Mesenchymal stem cell (in vitro differentiated cells and primary cell): Measurements from ENCODE around the gene SEMA6C.

Source experiments
- DNase-seq: peaks from one replicate; pipeline ENCODE4 v3.0.0-alpha.2; 2013
- H2AFZ ChIP-seq: one replicate; pipeline ENCODE4 v1.6.1; 2013; ENCODE audit warnings: low read depth, mild to moderate bottlenecking, control low read depth, inconsistent platforms, low read length, moderate library complexity
- H2AK5ac ChIP-seq: 2 replicates; pipeline ENCODE4 v1.6.1; 2013; ENCODE audit warnings: low read length, moderate library complexity, mild to moderate bottlenecking, inconsistent platforms; ENCODE audit not compliant: severe bottlenecking
- H2BK120ac ChIP-seq: one replicate; pipeline ENCODE4 v1.6.1; 2013; ENCODE audit warnings: low read depth, mild to moderate bottlenecking, inconsistent platforms, low read length, moderate library complexity
- H2BK12ac ChIP-seq, 2 experiments: one replicate each; pipeline ENCODE4 v1.6.1; 2013; ENCODE audit warnings: inconsistent platforms in 2 of 2, low read length in 2 of 2, mild to moderate bottlenecking in 2 of 2, moderate library complexity in 2 of 2, control low read depth in 1 of 2
- H2BK15ac ChIP-seq: one replicate; pipeline ENCODE4 v1.6.1; 2013; ENCODE audit warnings: mild to moderate bottlenecking, low read depth, inconsistent platforms; ENCODE audit not compliant: poor library complexity, severe bottlenecking
- H2BK5ac ChIP-seq: 2 replicates; pipeline ENCODE4 v1.6.1; 2013; ENCODE audit warnings: low read depth, mild to moderate bottlenecking, low read length, control low read depth, inconsistent platforms; ENCODE audit not compliant: poor library complexity, severe bottlenecking
- H3K14ac ChIP-seq, 2 experiments: one replicate each; pipeline ENCODE4 v1.6.1; 2013; ENCODE audit warnings: inconsistent platforms in 2 of 2, low read length in 2 of 2, control low read depth in 1 of 2, mild to moderate bottlenecking in 1 of 2, moderate library complexity in 1 of 2
- H3K18ac ChIP-seq, 2 experiments: one replicate each; pipeline ENCODE4 v1.6.1; 2013; ENCODE audit warnings: inconsistent platforms in 2 of 2, low read length in 2 of 2, control low read depth in 1 of 2, low read depth in 1 of 2, mild to moderate bottlenecking in 1 of 2
- H3K23ac ChIP-seq, 2 experiments: one replicate each; pipeline ENCODE4 v1.6.1; 2013; ENCODE audit warnings: inconsistent platforms in 2 of 2, low read length in 2 of 2, mild to moderate bottlenecking in 2 of 2, moderate library complexity in 2 of 2, control low read depth in 1 of 2
- H3K27ac ChIP-seq: 2 replicates; pipeline ENCODE4 v1.5.1; 2013; ENCODE audit warnings: mild to moderate bottlenecking, moderate library complexity, low read length, control low read depth, inconsistent platforms; ENCODE audit not compliant: poor library complexity, severe bottlenecking
- H3K27me3 ChIP-seq, 2 experiments: 2 replicates each; pipeline versions ENCODE4 v1.6.1 to v1.7.0; 2013; ENCODE audit warnings: low read length in 2 of 2, mild to moderate bottlenecking in 2 of 2, moderate library complexity in 2 of 2, control low read depth in 1 of 2, inconsistent platforms in 1 of 2; ENCODE audit not compliant: control insufficient read depth in 1 of 2, insufficient read depth in 1 of 2
- H3K36me3 ChIP-seq, 2 experiments: 2 replicates each; pipeline versions ENCODE4 v1.6.1 to v1.7.0; 2013; ENCODE audit warnings: low read length in 2 of 2, control low read depth in 1 of 2, inconsistent platforms in 1 of 2, low read depth in 1 of 2, mild to moderate bottlenecking in 1 of 2; ENCODE audit not compliant: insufficient read depth in 2 of 2, control insufficient read depth in 1 of 2
- H3K4ac ChIP-seq, 2 experiments: one replicate each; pipeline ENCODE4 v1.6.1; 2013; ENCODE audit warnings: inconsistent platforms in 2 of 2, low read length in 2 of 2, mild to moderate bottlenecking in 2 of 2, moderate library complexity in 2 of 2, control low read depth in 1 of 2, low read depth in 1 of 2
- H3K4me1 ChIP-seq: 2 replicates; pipeline ENCODE4 v1.6.1; 2013; ENCODE audit warnings: low read depth, low read length, control low read depth; ENCODE audit not compliant: control insufficient read depth, insufficient read depth
- H3K4me2 ChIP-seq: 2 replicates; pipeline ENCODE4 v1.6.1; 2013; ENCODE audit warnings: low read length, mild to moderate bottlenecking, inconsistent platforms; ENCODE audit not compliant: poor library complexity, severe bottlenecking
- H3K4me3 ChIP-seq, 2 experiments: 2 replicates each; pipeline versions ENCODE4 v1.5.1 to v1.7.0; 2013; ENCODE audit warnings: low read length in 2 of 2, mild to moderate bottlenecking in 2 of 2, control low read depth in 1 of 2, low read depth in 1 of 2; ENCODE audit not compliant: insufficient read depth in 1 of 2
- H3K79me1 ChIP-seq: replicated peaks from 2 replicates; pipeline ENCODE4 v1.6.1; 2013; ENCODE audit warnings: mild to moderate bottlenecking, control low read depth, low read length, inconsistent platforms; ENCODE audit not compliant: poor library complexity, severe bottlenecking
- H3K9ac ChIP-seq: 2 replicates; pipeline ENCODE4 v1.7.0; 2013; ENCODE audit warnings: mild to moderate bottlenecking, low read length, moderate library complexity
- H3K9me3 ChIP-seq: 2 replicates; pipeline ENCODE4 v1.7.0; 2013; ENCODE audit warnings: mild to moderate bottlenecking, low read length; ENCODE audit not compliant: control insufficient read depth
- H4K8ac ChIP-seq: one replicate; pipeline ENCODE4 v1.6.1; 2013; ENCODE audit warnings: inconsistent platforms, mild to moderate bottlenecking, low read length, moderate library complexity
- H4K91ac ChIP-seq: one replicate; pipeline ENCODE4 v1.6.1; 2013; ENCODE audit warnings: mild to moderate bottlenecking, low read length, inconsistent platforms
- WGBS: methylation state at CpG from one replicate; pipeline ENCODE4 v1.1.7; 2013; ENCODE audit warnings: mixed read lengths; 5-methylcytosine and 5-hydroxymethylcytosine counted together

Gene SEMA6C

DNA sequence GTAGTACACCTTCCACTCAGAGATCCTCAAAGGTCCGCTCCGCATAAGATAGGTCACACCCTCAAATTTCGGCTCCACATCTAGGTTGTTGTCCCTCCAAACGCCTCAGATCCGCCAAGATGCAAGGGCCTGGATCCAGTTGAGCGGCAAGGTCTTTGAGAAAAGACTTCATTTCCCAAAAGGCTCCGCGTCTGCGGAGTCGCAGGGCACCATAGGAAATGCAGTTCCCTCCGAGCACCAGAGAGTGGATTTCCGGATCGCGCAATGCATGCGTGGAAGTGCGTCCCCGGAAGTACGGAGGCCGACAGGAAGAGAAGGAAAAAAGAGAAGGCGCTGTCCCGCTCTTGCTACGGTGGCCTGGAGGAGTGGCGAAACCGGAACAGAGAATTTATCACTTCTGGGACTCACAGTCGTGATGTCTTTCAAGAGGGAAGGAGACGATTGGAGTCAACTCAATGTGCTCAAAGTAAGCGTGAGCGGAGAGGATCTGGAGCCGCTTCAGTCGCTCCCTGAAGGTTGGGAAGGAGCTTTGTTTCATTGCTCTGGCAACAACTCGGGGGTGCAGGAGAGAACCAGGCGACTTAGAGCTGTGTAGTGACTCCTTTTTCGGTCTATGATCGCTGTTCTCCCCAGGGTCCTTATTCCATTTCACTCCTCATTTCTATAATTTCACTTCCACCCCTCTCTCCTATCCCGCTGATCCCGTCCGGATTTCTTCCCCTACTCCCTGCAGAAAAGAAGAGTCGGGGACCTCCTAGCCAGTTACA lies 19.5 kb upstream of the SEMA6C start, which contains the start of the genes LYSMD1 and SCNM1:
TSS of gene LYSMD1 (minus strand) at position 165 of the 767 bp plus-strand sequence. CDS start 644 bp downstream, outside the sequence.
TSS of gene SCNM1 (plus strand) at position 407 of the 767 bp plus-strand sequence. CDS start at position 416, 9 bp downstream.
- H3K4me1 ChIP-seq = peaks cover 6% of the 10 kb centered on the region
- peak within 1 kb of the TSS in 1 of 2 experiments; percentile 85 for H3K4ac ChIP-seq
- peak within 1 kb of the TSS; percentile 92 for H3K27ac ChIP-seq
- H2BK120ac ChIP-seq = peak within 1 kb of the TSS; percentile 11
- H3K9me3 ChIP-seq = no peaks in the 10 kb centered on the region
- H3K4me2 ChIP-seq = peak within 1 kb of the TSS; percentile 90
- DNase-seq = peak; percentile 99
- H3K18ac ChIP-seq = peak within 1 kb of the TSS; percentile 34 to 84
- H3K23ac ChIP-seq = no peak within 1 kb of the TSS
- H3K36me3 ChIP-seq = peaks cover 28 to 45% of the 10 kb centered on the region in 2 experiments
- peak within 1 kb of the TSS; percentile 8 for H4K91ac ChIP-seq
- peak within 1 kb of the TSS; percentile 74 to 84 for H3K4me3 ChIP-seq
- no peak within 1 kb of the TSS for H2BK12ac ChIP-seq
- H3K27me3 ChIP-seq = no peaks in the 10 kb centered on the region
- H4K8ac ChIP-seq = peak within 1 kb of the TSS; percentile 91
- H2AFZ ChIP-seq = peak within 1 kb of the TSS; percentile 75
- H3K9ac ChIP-seq = peak within 1 kb of the TSS; percentile 92
- peak within 1 kb of the TSS in 1 of 2 experiments; percentile 68 for H3K14ac ChIP-seq
- H2AK5ac ChIP-seq = peak within 1 kb of the TSS; percentile 61
- peaks cover 13% of the 10 kb centered on the region for H3K79me1 ChIP-seq
- peak within 1 kb of the TSS; percentile 1 for H2BK5ac ChIP-seq
- no peak within 1 kb of the TSS for H2BK15ac ChIP-seq
- under 1% methylated on average over 37 of the region's 38 CpGs for WGBS

GRCh38 chr1:151165281-151165737 lies 18.9 kb upstream of the SEMA6C start:
- Histone ChIP-seq H2BK15ac (no peak overlapping the region), H2BK12ac (no peak overlapping the region), H3K27me3 (no peaks in the 10 kb centered on the region), H3K18ac (peak overlapping the region; percentile 34 to 84), H4K8ac (peak overlapping the region; percentile 89), H3K79me1 (peaks cover 13% of the 10 kb centered on the region), H3K4me3 (peak overlapping the region; percentile 59 to 84), H3K9ac (peak overlapping the region; percentile 92), H3K27ac (peak overlapping the region; percentile 63), H3K9me3 (no peaks in the 10 kb centered on the region), H4K91ac (peak overlapping the region; percentile 8), H3K14ac (no peak overlapping the region), H3K4ac (peak overlapping the region in 1 of 2 experiments; percentile 85), H3K4me1 (peaks cover 6% of the 10 kb centered on the region), H2AFZ (peak overlapping the region; percentile 75), H2BK120ac (no peak overlapping the region), H2AK5ac (peak overlapping the region; percentile 61), H2BK5ac (no peak overlapping the region), H3K4me2 (peak overlapping the region; percentile 90), H3K23ac (no peak overlapping the region), H3K36me3 (peaks cover 27 to 45% of the 10 kb centered on the region in 2 experiments)
- DNase-seq = peak; percentile 59
- 4% methylated on average over 15 of the region's 15 CpGs for WGBS

- Histone ChIP-seq H2BK12ac (no peak overlapping the region), H2AK5ac (no peak overlapping the region), H3K9ac (peak overlapping the region; percentile 92), H4K8ac (peak overlapping the region; percentile 89), H4K91ac (peak overlapping the region; percentile 8), H3K27me3 (no peaks in the 10 kb centered on the region), H3K4me3 (peak overlapping the region; percentile 59 to 84), H3K79me1 (peaks cover 13% of the 10 kb centered on the region), H2BK120ac (peak overlapping the region; percentile 11), H2BK15ac (no peak overlapping the region), H3K14ac (no peak overlapping the region), H3K36me3 (peaks cover 26 to 45% of the 10 kb centered on the region in 2 experiments), H3K27ac (peak overlapping the region; percentile 24), H3K4ac (peak overlapping the region in 1 of 2 experiments; percentile 8), H3K23ac (no peak overlapping the region), H2BK5ac (no peak overlapping the region), H2AFZ (peak overlapping the region; percentile 16), H3K4me2 (peak overlapping the region; percentile 90), H3K4me1 (peaks cover 6% of the 10 kb centered on the region), H3K18ac (no peak overlapping the region), H3K9me3 (no peaks in the 10 kb centered on the region)
- no peak for DNase-seq
- WGBS = 42% methylated on average over 11 of the region's 11 CpGs
Observed at GRCh38 chr1:151164732-151165280, 18.4 kb upstream of the SEMA6C start.

DNA sequence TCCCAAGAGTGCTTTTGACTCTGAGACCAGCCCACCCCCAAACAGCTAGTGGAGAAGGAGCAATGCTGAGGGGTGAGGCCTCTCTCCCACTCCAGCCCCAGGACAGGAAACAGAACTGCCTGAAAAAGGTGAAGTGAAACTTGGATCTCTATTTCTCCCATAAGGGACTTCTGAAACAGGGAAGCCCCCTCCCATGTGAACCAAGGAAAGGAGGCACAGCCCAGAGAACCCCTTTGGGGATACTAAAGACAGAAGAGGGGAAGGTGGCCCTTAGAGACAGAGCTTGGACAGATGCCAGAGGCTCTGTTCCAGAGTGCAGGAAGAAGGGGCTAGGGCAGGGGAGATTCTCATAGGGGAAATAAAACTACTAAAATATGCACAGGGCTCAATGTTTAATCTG lies 12.9 kb upstream of the SEMA6C start:
- Histone ChIP-seq H3K9ac (no peak overlapping the region), H3K18ac (no peak overlapping the region), H2BK15ac (no peak overlapping the region), H3K4me1 (no peaks in the 10 kb centered on the region), H3K36me3 (peaks cover 35 to 63% of the 10 kb centered on the region in 2 experiments), H4K91ac (no peak overlapping the region), H2AK5ac (no peak overlapping the region), H2BK120ac (no peak overlapping the region), H3K4ac (no peak overlapping the region), H3K27ac (no peak overlapping the region), H4K8ac (no peak overlapping the region), H3K79me1 (peaks cover 12% of the 10 kb centered on the region), H3K4me3 (no peak overlapping the region), H3K4me2 (no peak overlapping the region), H3K23ac (no peak overlapping the region), H2AFZ (no peak overlapping the region), H3K14ac (no peak overlapping the region), H3K9me3 (no peaks in the 10 kb centered on the region), H3K27me3 (no peaks in the 10 kb centered on the region), H2BK5ac (no peak overlapping the region), H2BK12ac (no peak overlapping the region)
- no peak for DNase-seq
